Activated CD4-positive, CD25-positive, alpha-beta regulatory T cell treated with anti-CD3 and anti-CD28 coated beads, Interleukin-2, amount 50 U/mL, for 72 hours (primary cell): ENCODE measurements around the gene SMIM45.

ENCODE experiments used
- DNase-seq: peaks from one replicate; pipeline ENCODE4 v3.0.0; 2021

Gene SMIM45

GRCh38 chr22:41974691-41975290, 22.8 kb downstream of the SMIM45 start:
- DNase-seq = no peak

DNA sequence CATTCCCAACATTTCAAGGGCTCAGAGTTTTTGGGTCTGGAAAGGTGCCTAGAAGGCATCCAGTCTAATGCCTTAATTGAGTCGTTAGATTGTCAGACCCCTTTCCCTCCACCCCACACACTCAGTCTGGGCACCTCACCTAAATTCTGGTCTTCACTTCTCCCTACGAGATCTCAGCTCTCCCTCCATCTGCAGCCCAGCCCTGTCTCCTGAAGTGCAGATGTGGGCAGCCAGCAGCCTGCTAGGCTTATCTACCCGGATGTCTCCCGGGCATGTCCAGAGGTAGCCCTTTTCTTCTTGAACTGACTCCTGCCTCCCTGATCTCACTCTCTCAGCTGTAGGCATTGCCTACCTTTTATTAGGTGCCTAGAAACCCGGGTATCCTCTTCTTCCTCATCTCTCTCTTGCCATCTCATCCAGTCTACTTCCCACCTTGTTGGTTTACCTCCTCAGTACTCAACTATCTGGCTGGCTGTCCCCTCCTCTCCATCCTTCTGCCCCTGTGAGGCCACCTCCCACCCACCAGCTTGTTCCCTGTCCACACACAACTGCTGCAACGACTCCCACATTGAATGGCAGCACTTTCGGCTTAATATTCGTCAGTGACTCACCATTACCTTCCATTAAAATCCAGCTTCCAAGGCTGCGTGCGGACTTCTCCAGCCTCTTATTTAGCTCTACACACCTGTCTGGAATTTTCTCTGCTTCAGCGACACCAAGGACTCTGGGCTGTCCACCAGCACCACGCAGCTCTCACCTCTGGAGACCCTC, 23.5 kb downstream of the SMIM45 start:
- DNase-seq = no peak

- peak; percentile 64 for DNase-seq
Observed at GRCh38 chr22:41976070-41976901, 24.3 kb downstream of the SMIM45 start.

GRCh38 chr22:41976961-41977566, 25.1 kb downstream of the SMIM45 start:
- DNase-seq = no peak

DNA sequence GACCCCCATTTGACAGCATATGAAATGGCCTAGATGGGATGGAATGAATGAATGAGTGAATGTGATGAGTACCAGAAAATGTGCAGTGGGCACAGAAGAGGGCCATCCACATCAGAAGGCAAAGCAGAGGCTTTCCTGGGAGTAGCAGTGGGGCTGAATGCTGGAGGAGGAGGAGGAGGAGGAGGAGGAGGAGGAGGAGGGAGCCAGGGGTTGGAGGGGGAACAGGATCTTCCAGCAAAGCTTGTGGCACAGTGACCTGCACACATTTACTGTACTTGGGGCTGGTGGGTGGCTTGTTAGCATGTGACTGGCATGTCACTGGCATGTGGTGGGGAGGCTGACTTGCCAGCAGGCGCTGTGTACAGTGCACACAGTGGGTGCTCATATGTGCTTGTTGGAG, 26.8 kb downstream of the SMIM45 start:
- DNase-seq = no peak

- no peak for DNase-seq
Observed at GRCh38 chr22:41979423-41980250, 27.7 kb downstream of the SMIM45 start.

DNA sequence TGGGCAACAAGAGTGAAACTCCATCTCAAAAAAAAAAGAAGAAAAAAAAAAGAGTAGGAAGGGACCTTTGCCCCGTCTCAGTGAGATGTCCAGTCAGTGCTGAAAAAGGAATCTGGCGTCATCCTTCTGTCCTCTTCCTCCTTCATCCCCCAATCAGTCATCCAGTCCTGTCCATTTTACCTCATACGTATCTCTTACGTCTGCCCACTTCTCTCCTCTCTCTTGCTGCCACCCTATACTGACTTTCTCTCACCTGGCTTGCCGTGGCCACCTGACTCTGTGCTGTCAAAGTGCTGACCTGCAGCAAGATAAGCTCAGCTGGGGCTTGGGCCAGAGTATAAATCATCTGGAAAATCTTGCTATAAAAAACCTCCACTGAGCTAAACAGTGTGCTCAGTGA, 30.9 kb downstream of the SMIM45 start:
- DNase-seq = no peak

DNA sequence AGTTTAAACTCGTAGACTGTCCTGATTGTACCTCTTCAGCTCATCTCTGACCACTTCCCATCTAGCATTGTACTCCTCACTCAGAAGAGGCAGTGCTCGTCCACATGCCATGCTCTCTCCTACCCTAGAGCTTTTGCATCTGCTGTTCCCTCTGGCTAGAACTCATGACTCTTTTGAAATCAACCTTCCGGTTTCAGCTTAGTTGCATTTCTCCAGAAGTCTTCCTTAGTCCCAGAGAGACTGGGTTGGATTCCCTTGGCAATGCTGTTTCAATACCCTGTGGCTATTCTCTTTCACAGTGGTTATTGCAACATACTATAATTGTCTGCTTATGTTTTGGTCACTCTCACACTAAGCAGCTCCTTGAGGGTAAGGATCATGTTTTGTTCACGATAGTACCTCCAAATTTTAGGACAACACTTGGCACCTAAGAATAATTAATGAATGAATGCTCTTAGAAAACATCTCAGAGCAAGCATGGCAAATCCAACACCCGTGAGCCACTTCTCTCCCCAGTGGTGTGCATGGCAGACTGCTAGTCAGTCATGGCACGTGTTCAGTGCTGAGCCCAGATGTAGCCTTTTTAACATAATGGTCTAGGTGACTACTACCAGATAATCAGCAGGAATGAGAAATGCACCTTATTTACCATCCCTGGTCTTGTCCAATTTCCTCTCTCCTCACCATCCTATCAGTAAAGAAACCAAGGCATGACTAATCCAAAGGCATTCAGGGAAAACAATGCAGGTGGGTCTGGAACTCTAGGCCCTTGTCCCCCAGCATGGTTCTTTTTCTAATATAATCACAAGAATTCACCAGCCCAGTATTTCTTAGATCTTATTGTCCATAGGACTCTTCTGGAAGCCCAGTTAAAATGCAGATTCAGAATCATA, 31.8 kb downstream of the SMIM45 start:
- DNase-seq = no peak

DNA sequence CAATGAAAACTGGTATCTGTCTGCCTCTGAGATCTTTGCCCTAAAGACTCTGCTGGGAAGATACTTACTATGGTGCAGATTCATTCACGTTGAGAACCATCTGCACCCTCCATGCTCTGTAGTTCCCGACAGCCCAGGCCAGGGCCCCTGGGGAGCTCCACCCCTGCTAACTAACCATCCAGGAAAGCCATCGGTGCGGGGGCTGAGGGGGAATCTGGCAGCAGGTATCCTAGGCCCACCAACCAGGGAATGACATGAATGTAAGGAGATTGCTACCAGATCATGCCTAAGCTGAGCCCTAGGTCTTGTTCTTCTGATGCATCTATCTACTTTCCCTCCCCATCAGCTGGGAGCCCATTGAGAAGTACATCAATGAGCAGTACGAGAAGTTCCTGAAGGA, 35.3 kb downstream of the SMIM45 start:
- no peak for DNase-seq

DNA sequence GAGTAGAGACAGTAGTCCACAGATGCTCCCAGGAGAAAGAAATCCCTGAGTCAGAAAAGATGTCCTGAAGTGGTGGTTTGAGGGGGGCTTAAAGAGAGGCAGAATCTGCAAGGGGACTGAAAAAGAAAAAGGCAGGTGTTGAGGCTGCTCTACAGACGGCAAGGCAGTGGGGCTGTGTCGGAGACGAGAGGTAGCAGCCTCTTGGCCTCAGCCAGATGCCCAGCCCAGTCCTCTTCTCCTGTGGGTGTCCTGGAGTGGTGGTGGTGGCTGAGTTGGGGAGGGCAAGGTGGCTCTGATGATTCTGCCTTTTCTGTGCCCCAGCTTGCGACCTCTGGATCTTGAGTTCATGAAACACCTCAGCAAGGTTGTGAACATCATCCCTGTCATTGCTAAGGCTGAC, 37.3 kb downstream of the SMIM45 start:
- DNase-seq = no peak

DNA sequence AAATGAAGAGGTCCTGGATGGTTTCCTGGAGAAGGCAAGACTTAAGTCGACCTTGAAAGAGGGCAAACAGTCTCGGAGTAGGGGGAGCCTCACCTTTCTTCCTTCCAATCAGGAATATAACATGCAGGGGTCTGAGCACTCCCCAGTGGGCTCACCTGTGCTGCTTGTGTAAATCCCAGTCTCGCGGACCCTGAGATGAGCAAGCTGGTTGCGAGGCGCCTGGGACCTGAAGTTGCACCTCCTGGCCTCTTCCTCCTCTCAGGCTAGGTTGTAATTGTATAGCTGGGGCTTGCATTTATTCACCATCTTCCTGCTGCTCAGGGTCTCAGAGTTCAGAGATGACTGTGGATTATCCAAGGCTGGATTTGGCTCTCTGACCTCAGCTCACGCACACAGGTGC, 39.2 kb downstream of the SMIM45 start:
- DNase-seq = no peak

DNA sequence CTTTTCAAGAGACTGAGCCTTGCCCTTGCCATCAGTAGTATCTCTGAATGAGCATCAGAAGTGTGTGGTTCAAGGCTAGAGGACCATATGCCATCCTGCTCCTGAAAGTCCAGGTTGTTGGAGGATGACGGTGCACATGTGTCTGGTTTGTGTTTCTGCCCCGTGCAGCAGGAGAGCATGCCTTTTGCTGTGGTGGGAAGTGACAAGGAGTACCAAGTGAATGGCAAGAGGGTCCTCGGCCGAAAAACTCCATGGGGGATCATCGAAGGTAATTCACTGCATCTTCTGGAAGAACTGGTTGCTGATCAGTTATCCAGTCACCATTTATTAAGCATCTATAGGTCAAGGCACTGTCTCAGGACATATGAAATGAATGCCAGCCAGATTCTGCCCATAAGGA, 40.5 kb downstream of the SMIM45 start:
- no peak for DNase-seq

GRCh38 chr22:41995211-41995610, 43.3 kb downstream of the SMIM45 start:
- no peak for DNase-seq

DNA sequence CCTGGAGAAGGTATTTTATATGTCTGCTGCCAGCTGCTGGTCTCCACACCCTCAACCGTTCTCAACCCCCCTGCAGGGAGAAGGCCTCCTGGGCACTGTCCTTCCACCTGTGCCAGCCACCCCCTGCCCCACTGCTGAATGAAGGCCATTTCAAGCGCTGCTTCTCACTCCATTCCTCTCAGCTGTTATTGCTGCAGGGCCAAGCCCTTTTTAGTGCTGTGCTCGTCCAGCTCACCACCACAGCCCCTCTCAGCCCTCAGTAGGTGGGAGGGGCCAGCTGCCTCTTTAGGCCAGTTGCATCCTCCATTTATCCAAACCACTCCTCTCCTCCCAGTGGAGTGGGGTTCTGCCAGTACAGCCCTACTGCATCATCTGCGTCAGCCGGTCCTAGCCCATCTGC, 44.9 kb downstream of the SMIM45 start:
- DNase-seq = no peak

DNA sequence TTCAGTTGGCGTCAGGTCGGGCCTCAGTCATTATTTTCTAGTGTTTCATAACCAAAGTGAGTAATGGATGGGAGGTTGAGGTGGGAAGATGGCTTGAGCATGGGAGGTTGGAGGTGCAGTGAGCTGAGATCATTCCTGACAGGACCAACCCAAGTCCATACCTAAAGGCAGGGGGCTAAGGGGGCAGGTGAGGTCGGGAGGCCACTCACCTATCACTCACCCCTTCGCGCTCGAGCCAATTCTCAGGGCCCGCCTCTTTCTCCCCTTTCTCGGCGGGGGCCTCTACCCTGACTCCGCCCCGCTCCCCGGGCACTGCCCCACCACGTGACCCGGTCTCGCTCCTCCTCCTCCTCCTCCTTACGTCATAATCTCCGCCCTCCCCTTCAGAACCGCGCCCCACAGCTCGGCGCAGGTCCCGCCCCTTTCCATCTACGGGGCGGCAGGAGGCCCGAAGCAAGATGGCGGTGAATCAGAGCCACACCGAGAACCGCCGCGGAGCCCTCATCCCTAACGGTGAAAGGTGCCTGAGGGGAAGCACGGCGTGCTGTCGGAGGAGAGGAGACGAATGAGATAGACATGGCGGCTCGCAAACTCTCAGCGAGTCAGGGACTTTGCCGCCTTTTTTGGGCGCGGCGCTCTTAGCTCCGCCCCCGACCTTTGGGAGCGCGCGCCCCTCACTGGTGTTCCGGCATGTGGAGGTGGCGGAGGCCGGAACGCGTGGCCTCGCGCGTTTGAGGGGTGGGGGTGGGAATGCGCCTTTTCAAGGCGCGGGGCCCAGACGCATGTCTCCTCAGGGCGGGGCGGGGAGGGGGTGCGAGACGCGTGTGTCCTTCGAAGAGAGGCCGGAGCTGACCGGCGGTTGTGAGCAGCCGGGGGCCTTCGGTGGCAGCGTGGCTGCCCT, 46.7 kb downstream of the SMIM45 start, which contains the start of gene WBP2NL:
Gene WBP2NL, plus strand, starts transcription at position 428 of the 901 bp plus-strand sequence. Its CDS starts 31 bp downstream, at position 459.
- DNase-seq = peak; percentile 93

GRCh38 chr22:42000466-42000865, 48.5 kb downstream of the SMIM45 start:
- DNase-seq = no peak

GRCh38 chr22:42001121-42001520, 49.2 kb downstream of the SMIM45 start:
- DNase-seq = no peak

DNA sequence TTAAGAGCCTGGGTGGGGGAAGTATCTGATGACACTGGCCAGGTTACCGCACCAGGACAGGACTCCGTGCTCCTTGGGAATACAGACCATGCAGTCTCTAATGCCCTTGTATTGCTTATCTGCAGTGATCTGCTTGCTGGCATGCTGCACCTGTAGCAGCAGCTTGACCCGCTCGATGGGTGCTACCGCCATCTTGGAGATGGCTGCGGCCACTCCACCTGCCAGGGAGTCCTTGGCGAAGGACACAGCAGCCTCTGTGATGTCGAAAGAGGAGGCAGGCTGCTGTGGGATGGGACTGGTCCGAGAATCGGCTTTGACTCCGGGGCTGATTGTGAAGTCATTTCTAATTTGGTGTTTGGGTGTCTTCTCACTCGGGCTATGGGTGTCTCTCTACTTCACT, 49.8 kb downstream of the SMIM45 start:
- no peak for DNase-seq

GRCh38 chr22:42007922-42008321, 56.0 kb downstream of the SMIM45 start:
- DNase-seq = no peak
